HG03469 (cell line): ENCODE results near the gene GCAT.

Experiments
- ATAC-seq: cut with Tn5 transposase; IDR thresholded peaks from one replicate; pipeline ENCODE4 v1.9.1; 2021; ENCODE audit warnings: mild to moderate bottlenecking, moderate library complexity, moderate number of reproducible peaks; ENCODE audit not compliant: unreplicated experiment

The GCAT gene

DNA sequence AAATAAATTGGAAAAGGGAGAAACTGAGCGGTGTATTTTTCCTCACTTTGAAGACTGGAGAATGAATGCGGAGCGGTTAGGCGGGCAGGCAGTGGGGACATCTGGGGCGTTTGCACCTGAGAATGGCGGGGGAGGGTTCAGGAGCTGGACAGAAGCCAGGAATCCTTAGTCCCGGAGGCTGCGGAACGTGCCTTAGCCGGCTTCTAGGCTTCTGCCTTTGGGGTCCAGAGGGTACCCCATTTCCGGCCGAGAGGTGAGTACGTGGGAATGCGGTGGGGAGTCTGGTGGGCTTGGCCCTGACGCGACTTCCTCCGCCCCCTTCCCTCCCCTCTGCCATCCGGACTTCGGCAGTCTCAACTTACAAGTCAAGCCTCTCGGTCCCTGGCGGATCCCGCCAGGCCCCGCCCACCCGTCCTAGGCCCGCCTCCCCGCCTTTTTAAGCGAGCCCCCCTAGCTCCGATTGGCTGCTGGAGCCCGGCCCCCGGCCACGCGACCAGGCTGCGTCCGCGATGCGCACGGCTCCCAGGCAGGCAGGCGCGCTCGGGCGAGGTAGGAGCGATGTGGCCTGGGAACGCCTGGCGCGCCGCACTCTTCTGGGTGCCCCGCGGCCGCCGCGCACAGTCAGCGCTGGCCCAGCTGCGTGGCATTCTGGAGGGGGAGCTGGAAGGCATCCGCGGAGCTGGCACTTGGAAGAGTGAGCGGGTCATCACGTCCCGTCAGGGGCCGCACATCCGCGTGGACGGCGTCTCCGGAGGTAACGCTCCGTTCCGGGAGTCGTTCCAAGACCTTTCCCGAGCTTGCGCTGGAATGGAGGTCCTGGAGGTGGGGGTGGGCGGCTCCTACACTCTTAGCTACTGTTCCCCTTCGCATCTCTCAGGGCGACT is at the start of gene GCAT:
Gene GCAT (plus strand): TSS at position 525 of the 884 bp plus-strand sequence. CDS start 34 bp downstream, at position 559.
- no peak for ATAC-seq

GRCh38 chr22:37758694-37759093 is 49.0 kb upstream of the GCAT start:
- ATAC-seq, result no peak

DNA sequence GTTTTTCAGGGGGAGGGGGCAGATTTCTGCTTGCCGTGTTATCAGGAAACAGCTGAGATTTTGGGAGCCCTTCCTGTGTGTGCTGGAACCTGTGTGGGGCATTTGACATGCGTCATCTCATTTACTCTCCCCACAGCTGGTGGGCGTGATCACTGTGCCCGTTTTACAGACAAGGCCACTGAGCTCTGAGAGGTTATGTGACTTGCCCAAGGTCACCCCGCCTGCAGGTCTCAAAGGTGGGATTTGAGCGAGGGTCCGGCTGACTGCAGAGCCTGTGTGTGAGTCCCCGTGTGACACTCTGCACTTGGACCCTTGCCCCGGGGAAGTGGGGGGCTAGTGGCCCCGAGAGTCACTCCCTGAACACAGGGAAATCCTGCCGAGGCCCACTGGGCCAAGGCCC is 48.5 kb upstream of the GCAT start:
- ATAC-seq, result no peak

DNA sequence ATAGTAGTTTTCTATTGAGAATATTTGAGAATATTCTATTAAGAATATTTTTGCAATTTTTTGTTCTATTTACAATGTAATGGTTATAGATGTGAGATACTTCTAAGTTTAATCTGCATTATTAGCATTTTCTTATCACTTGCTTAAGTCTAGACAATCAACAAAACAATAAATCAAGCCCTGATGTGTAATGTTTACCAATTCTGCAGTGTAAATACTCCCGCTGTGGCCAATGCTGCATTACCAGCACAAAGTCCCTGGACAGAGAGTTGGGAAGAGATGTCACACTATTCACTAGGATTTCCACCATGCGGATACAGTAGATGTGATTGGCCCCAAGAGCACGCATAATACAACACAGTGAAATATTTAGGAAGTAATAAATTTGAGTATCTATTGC is 47.6 kb upstream of the GCAT start:
- ATAC-seq, result no peak

- ATAC-seq, result no peak
Measured at GRCh38 chr22:37762389-37762836, 45.3 kb upstream of the GCAT start.

DNA sequence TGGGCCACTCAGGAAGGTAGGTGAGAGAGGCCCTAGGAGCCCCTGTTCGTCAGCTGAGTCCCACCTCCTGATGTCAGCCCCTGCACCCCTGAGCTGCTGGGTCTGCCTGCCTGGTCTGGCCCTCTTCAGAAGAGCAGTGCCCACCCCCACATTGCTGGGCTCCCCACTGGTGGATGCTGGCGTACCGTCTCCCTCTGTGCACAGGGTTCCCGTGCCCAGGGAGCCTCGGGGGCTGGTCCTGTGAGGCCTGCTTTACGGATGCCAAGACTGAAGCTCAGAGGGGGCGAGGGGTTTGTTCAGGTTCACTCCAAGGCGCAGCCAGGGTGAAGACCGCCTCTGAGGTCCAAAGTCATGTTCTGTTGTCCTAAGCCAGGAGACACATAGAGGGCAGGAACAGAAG is 44.7 kb upstream of the GCAT start:
- ATAC-seq, result no peak

GRCh38 chr22:37763652-37764051 is 44.1 kb upstream of the GCAT start:
- ATAC-seq, result no peak

- ATAC-seq, result no peak
Measured at GRCh38 chr22:37764622-37765021, 43.1 kb upstream of the GCAT start.

- ATAC-seq, result no peak
Measured at GRCh38 chr22:37765498-37765897, 42.2 kb upstream of the GCAT start.

- no peak for ATAC-seq
Measured at GRCh38 chr22:37765953-37766576, 41.7 kb upstream of the GCAT start.

DNA sequence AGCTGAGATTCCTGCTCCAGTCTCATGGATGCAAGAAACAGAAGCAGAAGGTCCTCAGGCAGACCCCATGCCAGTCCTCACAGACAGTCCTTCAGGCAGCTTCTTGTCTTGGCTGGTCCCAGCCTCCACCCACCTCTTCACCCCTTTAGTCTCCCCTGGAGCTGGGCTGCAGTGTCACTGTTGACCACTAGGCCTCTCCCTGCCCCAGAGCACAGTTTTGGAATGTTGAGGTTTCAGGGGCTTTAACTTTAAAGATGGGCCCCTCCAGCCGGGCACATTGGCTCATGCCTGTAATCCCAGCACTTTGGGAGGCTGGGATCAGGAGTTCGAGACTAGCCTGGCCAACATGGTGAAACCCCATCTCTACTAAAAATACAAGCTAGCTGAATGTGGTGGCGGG is 39.5 kb upstream of the GCAT start:
- no peak for ATAC-seq

DNA sequence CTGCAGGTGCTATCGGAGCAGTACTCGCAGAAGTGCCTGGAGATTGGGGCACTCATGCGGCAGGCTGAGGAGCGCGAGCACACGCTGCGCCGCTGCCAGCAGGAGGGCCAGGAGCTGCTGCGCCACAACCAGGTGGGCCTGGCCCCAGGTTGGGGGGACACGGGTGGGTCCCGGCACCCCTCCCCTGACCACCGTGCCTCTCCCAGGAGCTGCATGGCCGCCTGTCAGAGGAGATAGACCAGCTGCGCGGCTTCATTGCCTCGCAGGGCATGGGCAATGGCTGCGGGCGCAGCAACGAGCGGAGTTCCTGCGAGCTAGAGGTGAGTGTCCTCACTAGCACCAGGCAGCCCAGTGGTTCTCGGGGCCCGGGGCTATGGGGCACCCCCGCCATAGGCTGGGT is 38.7 kb upstream of the GCAT start:
- no peak for ATAC-seq

DNA sequence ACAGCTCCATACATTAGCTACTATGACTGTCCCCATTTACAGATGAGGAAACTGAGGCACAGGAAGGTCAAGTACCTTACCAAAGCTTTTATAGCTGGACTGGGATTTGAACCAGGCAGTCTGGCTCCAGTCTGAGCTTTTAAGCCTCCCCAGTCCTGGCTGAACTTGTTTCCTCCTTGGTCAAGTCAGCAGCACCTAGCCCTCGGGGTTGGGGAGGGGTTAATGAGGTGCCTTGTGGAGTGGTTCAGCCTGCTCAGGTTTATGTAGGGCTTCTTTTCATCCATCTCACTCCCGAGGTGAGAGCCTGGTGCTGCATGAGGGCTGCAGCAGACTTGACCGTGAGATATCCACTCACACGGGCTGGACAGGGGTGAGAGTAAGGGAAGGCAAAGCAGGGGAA is 36.7 kb upstream of the GCAT start:
- no peak for ATAC-seq

GRCh38 chr22:37771702-37772427 is 35.9 kb upstream of the GCAT start:
- ATAC-seq, result no peak

DNA sequence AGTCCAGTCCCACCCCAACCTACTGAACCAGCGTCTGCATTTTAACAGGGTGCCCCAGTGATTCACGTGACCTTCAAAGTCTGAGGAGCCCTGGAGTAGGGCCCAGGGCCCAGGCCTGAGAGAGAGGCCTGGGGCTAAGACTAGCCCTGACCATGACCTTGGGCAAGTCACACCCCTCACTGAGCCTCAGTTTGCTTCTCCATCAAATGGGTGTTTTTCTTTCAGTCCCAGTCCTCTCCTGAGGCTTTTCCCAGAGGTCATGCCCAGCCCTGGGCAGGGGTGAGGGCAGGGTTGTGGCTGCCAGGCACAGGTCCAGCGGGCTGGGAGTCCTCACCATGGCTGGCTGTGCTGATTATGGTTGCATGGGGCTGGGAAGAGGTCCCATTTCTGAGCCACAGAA is 33.0 kb upstream of the GCAT start:
- no peak for ATAC-seq

- ATAC-seq, result no peak
Measured at GRCh38 chr22:37775785-37776638, 31.7 kb upstream of the GCAT start.

DNA sequence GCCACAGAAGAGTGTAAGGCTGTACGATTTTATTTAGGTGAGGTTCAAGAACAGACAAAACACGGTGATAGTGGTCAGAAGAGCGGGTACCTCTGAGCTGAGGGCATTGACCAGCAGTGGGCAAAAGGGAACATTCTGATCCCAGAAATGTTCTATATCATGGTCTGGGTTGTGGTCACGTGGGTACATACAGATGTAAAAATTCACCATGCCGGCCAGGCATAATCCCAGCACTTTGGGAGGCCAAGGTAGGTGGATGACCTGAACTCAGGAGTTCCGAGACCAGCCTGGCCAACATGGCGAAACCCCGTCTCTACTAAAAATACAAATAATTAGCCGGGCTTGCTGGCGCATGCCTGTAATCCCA is 31.1 kb upstream of the GCAT start:
- ATAC-seq, result no peak

DNA sequence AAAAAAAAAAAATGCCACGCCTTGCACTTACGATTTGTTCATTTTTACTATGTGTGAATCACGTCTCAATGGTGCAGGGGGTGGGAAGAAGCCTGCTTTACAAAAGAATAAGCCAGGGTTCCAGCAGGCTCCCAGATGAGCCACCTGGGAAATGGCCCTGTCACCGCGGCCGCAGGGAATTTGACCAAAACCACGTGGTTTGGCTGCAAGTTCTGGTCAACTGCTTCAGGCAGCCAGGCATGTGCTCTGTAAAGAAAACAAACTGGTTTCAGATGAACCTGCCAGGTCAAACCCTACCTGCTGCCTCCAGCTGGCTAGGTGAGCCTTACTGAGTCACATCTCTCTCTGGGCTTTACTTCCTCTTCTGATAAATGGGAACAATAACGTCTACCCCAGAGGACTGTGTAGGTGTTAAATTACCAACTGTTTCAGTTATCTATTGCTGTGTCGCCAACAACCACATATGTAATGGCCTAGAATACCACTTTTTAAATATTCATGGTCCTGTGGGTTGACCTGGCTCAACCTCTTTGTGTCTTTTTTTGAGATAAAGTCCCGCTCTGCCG is 30.5 kb upstream of the GCAT start:
- no peak for ATAC-seq

GRCh38 chr22:37778370-37779009 is 29.2 kb upstream of the GCAT start:
- no peak for ATAC-seq
